ENCODE measurements around the gene GTF2A1.

GTF2A1 gene

GRCh38 chr14:81200054-81200453 lies 20.7 kb downstream of the GTF2A1 start:
- peaks cover 72% of the 10 kb centered on the region for H3K36me3 Mint-ChIP-seq (ENCODE audit: low read depth)
- no peaks in the 10 kb centered on the region for H3K27me3 Mint-ChIP-seq (ENCODE audit: low read depth)
- H3K4me3 Mint-ChIP-seq = no peak overlapping the region
- H3K27ac Mint-ChIP-seq = no peak overlapping the region
- H3K4me1 Mint-ChIP-seq = peaks cover 5% of the 10 kb centered on the region
- no peak for TF ChIP-seq CTCF (IDR thresholded peaks at IDR 0.05; ENCODE audit: unreplicated experiment in 3 of 3)
- H3K9me3 Mint-ChIP-seq = no peaks in the 10 kb centered on the region

DNA sequence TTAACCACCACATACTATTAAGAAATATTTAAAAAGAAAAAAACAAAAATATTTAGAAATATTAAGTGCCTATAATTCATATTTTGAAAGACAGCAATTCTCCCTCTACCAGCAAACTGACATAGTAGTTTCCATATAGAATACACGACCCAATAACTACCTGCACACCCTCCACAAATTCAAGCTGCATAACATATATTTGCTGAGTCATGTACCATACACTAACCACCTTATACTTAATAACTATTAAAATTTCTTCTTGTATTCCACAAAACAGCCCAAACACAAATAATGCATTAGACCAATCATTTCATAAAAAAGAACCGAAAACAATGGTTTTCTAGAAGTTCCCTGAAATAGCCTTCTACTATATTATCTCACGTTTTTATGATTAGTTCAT lies 21.7 kb downstream of the GTF2A1 start:
- no peak for TF ChIP-seq CTCF (IDR thresholded peaks at IDR 0.05; ENCODE audit: unreplicated experiment in 3 of 3)
- no peak overlapping the region for H3K4me3 Mint-ChIP-seq
- H3K27ac Mint-ChIP-seq = no peak overlapping the region
- H3K9me3 Mint-ChIP-seq = no peaks in the 10 kb centered on the region
- peaks cover 5% of the 10 kb centered on the region for H3K4me1 Mint-ChIP-seq
- H3K27me3 Mint-ChIP-seq (ENCODE audit: low read depth) = no peaks in the 10 kb centered on the region
- peaks cover 76% of the 10 kb centered on the region for H3K36me3 Mint-ChIP-seq (ENCODE audit: low read depth)

- H3K4me1 Mint-ChIP-seq = peaks cover under 1% of the 10 kb centered on the region
- peaks cover 76% of the 10 kb centered on the region for H3K36me3 Mint-ChIP-seq (ENCODE audit: low read depth)
- no peaks in the 10 kb centered on the region for H3K27me3 Mint-ChIP-seq (ENCODE audit: low read depth)
- H3K9me3 Mint-ChIP-seq = no peaks in the 10 kb centered on the region
- no peak overlapping the region for H3K4me3 Mint-ChIP-seq
- no peak overlapping the region for H3K27ac Mint-ChIP-seq
- TF ChIP-seq CTCF (IDR thresholded peaks at IDR 0.05; ENCODE audit: unreplicated experiment in 3 of 3) = no peak
Observed at GRCh38 chr14:81198651-81199050, 22.1 kb downstream of the GTF2A1 start.

DNA sequence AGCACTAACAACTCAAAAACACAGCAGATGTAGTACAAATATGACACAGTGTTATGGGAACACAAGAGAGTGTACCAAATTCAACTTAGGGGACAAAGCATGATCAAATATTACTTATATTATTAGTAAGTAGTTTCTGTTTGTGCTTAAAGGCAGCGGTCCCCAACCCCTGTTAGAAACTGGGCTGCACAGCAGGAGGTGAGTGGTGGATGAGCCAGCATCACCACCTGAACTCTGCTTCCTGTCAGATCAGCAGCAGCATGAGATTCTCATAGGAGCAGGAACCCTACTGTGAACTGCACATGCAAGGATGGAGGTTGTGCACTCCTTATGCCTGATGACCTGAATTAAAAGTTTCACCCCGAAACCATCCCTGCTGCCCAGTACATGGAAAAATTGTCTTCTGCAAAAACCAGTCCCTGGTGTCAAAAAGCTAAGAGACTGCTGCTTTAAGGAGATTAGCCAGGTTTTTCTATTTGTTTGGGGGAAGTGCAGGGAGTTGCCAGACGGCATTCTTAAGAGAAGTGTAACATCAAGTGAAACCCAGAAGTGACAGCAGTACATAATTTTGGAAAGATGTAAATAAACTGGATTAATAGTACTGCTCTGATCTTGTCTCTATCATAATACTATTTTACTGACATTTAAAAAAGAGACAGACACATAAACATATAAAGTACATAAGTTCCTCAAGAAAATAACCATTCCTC lies 26.7 kb downstream of the GTF2A1 start:
- TF ChIP-seq CTCF (IDR thresholded peaks at IDR 0.05; ENCODE audit: unreplicated experiment in 3 of 3) = no peak
- no peaks in the 10 kb centered on the region for H3K9me3 Mint-ChIP-seq
- H3K27ac Mint-ChIP-seq = no peak overlapping the region

GRCh38 chr14:81192594-81192993 lies 28.2 kb downstream of the GTF2A1 start:
- TF ChIP-seq CTCF (IDR thresholded peaks at IDR 0.05; ENCODE audit: unreplicated experiment in 3 of 3) = no peak
- Mint-ChIP-seq H3K27ac (no peak overlapping the region), H3K9me3 (no peaks in the 10 kb centered on the region), H3K4me1 (no peaks in the 10 kb centered on the region), H3K27me3 (ENCODE audit: low read depth) (no peaks in the 10 kb centered on the region), H3K4me3 (no peak overlapping the region), H3K36me3 (ENCODE audit: low read depth) (peaks cover 78% of the 10 kb centered on the region)

More for the DNA sequence above, 26.7 kb downstream of the GTF2A1 start:
- peaks cover 78% of the 10 kb centered on the region for H3K36me3 Mint-ChIP-seq (ENCODE audit: low read depth)
- no peaks in the 10 kb centered on the region for H3K4me1 Mint-ChIP-seq
- no peaks in the 10 kb centered on the region for H3K27me3 Mint-ChIP-seq (ENCODE audit: low read depth)
- no peak overlapping the region for H3K4me3 Mint-ChIP-seq

Measured in nephron (organoid).